Measurements from ENCODE around the gene MS4A4A.

MS4A4A gene

DNA sequence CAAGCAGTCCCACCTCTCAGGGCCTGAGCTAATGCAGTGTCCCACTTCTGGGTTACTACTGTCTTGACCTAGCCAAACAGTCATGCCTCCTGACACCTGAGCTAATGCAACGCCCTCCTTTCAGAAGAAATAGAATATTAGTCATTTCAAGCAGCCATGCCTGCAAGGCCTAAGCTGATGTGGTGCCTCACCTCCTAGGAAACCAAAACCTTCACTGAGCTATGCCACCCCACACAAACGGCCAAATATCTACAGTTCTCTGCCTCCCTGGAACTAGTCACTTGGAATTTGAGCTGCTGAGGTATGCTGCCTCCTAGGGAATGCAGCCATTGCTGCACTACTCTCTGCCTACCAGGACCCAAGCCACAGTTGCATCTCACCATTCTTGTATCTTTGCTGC, 38.3 kb downstream of the MS4A4A start:
- Mint-ChIP-seq H3K4me3 (no peak overlapping the region), H3K36me3 (ENCODE audit: low read depth) (no peaks in the 10 kb centered on the region), H3K4me1 (no peaks in the 10 kb centered on the region), H3K9me3 (peaks cover 33% of the 10 kb centered on the region), H3K27me3 (peaks cover 27% of the 10 kb centered on the region), H3K27ac (no peak overlapping the region)
- ATAC-seq = no peak
- DNase-seq = no peak

DNA sequence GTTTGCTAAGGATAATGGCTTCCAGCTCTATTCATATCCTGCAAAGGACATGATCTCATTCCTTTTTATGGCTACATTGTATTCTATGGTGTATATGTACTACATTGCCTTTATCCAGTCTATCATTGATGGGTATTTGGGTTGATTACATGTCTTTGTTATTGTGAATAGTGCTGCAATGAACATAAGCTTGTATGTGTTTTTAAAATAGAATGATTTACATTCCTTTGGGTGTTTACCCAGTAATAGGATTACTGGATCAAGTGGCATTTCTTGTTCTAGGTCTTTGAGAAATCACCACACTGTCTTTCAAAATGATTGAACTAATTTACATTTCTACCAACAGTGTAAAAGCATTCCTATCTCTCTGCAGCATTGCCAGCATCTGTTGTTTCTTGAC, 40.6 kb downstream of the MS4A4A start:
- H3K27ac Mint-ChIP-seq = no peak overlapping the region
- no peak for ATAC-seq
- no peak overlapping the region for H3K4me3 Mint-ChIP-seq
- no peaks in the 10 kb centered on the region for H3K36me3 Mint-ChIP-seq (ENCODE audit: low read depth)
- no peaks in the 10 kb centered on the region for H3K4me1 Mint-ChIP-seq
- peaks cover 22% of the 10 kb centered on the region for H3K27me3 Mint-ChIP-seq
- DNase-seq = no peak
- peaks cover 33% of the 10 kb centered on the region for H3K9me3 Mint-ChIP-seq

DNA sequence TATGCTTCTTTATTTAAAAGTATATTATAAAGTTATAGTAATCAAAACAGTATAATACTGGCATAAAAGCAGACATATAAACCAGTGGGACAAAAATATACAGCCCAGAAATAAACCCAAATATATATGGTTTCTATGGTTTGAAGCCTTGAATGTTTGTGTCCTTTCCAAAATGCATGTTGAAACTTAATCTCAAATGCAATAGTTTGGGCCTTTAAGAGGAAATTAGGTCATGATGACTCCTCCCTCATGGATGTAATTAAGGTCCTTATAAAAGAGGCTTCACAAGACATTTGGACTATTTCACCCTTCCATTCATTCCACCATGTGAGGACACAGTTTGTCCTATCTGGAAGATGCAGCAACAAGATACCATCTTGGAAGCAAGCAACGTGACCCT, 46.5 kb downstream of the MS4A4A start, which contains the start of gene MS4A6E:
MS4A6E (plus strand) TSS at position 301 of the 400 bp plus-strand sequence. CDS start 7,641 bp downstream, outside the sequence.
- DNase-seq = no peak
- H3K27me3 Mint-ChIP-seq = peaks cover 7% of the 10 kb centered on the region
- H3K9me3 Mint-ChIP-seq = peaks cover 8% of the 10 kb centered on the region
- H3K27ac Mint-ChIP-seq = no peak within 1 kb of the TSS
- H3K4me1 Mint-ChIP-seq = no peaks in the 10 kb centered on the region
- no peaks in the 10 kb centered on the region for H3K36me3 Mint-ChIP-seq (ENCODE audit: low read depth)
- ATAC-seq = no peak
- H3K4me3 Mint-ChIP-seq = no peak within 1 kb of the TSS

DNA sequence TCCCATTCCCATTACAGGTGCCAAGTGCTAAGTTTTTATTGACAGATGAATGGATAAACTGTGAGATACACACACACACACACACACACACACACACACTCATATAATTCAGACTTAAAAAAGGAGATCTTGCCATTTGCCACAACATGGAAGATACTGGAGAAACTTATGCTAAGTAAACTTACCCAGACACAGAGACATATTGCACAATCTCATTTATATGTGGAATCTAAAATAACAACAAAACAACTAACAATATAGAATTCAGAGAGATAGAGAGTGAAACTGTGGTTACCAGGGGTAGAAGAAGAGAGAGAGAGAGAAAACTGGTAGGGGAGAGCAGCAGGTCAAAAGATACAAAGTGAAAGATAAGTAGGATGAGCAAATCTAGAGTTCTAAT, 48.0 kb downstream of the MS4A4A start:
- ATAC-seq (no peak), DNase-seq (no peak)
- H3K4me1 Mint-ChIP-seq = no peaks in the 10 kb centered on the region
- H3K36me3 Mint-ChIP-seq (ENCODE audit: low read depth) = no peaks in the 10 kb centered on the region
- H3K4me3 Mint-ChIP-seq = no peak overlapping the region
- H3K27ac Mint-ChIP-seq = no peak overlapping the region
- H3K9me3 Mint-ChIP-seq = no peaks in the 10 kb centered on the region
- H3K27me3 Mint-ChIP-seq = peaks cover 13% of the 10 kb centered on the region

DNA sequence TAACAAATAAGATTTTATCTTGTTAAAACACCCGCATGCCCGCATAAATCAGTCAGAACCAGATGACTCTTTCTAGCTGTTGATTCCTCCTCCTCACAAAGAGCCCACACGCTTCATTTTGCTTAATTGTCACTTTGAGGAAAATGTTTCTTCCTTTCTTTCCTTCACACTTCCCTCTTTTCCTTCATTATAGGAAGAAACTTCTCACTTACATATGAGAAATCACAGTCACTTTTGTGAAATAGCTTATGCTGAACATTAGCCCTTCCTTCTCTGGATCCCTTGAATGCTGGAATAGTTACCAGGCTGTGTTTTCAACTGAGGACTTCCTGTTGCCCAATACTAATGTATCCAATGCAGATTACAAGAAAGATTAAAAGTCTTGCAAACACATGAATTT, 52.4 kb downstream of the MS4A4A start:
- H3K4me3 Mint-ChIP-seq = no peak overlapping the region
- no peak overlapping the region for H3K27ac Mint-ChIP-seq
- H3K4me1 Mint-ChIP-seq = no peaks in the 10 kb centered on the region
- H3K36me3 Mint-ChIP-seq (ENCODE audit: low read depth) = no peaks in the 10 kb centered on the region
- no peaks in the 10 kb centered on the region for H3K9me3 Mint-ChIP-seq
- ATAC-seq = no peak
- DNase-seq = no peak
- H3K27me3 Mint-ChIP-seq = peaks cover 20% of the 10 kb centered on the region

DNA sequence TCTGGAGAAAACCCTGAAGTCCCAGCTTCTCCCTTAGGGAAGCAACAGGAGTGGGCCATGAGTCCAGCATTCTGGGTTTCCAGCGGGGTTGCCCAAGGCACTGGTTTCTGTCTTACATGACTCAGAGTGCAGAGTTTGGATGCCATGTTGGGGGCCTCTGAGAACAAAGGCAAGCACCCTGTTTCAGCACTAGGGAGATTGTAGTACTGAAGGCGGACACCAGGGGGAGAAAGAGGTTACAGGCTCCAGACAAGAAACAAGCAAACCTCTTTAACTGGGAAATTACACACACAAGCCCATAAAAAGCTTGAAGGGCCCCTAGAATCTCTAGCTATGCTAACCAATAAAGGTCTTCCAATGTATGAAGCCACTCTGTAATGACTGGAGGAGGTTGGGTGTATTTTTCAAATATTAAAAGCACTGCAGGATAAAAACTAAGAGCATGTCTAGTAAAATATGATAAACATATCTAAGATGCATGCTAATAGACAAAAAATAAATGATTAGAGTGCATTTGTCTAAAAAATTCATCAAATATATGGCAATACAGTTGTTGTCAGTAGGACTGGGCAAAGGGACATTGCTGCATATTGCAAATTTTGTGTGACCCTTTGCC, 53.6 kb downstream of the MS4A4A start:
- H3K27me3 Mint-ChIP-seq = peaks cover 20% of the 10 kb centered on the region
- H3K4me1 Mint-ChIP-seq = no peaks in the 10 kb centered on the region
- ATAC-seq (peak; percentile 72), DNase-seq (peak; percentile 76)
- no peaks in the 10 kb centered on the region for H3K36me3 Mint-ChIP-seq (ENCODE audit: low read depth)
- H3K27ac Mint-ChIP-seq = no peak overlapping the region
- H3K9me3 Mint-ChIP-seq = no peaks in the 10 kb centered on the region
- no peak overlapping the region for H3K4me3 Mint-ChIP-seq

DNA sequence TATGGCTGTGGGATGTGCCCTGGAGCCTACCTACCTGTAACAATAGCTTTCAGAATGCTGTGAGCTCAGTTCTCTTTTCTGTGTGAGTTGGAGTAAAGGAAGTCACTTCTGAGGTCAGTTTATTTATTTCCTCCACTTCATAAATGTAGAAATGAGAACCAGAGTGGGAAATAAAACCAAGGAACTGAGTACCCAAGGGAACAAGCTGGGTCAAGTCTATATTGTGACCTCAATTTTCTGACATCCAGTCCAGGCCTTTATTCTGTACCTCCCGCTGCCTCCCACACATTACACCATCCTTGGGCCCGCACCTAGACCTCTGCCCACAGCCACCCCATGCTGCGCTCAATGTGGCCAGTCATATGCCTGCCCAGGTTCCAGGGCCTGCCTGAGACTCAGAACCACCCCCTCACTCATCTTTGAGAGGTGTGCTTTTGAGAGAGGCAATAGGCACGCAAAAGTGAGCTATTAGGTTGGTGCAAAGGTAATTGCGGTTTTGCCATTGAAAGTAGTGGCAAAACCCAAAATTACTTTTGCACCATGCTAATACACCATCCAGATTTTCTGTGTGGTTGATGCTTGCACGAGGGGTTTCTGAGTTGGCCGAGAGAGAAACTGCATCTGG, 56.4 kb downstream of the MS4A4A start:
- DNase-seq (no peak), ATAC-seq (no peak)
- Mint-ChIP-seq H3K36me3 (ENCODE audit: low read depth) (no peaks in the 10 kb centered on the region), H3K4me3 (no peak overlapping the region), H3K27me3 (peaks cover 18% of the 10 kb centered on the region), H3K4me1 (no peaks in the 10 kb centered on the region), H3K27ac (no peak overlapping the region), H3K9me3 (no peaks in the 10 kb centered on the region)

DNA sequence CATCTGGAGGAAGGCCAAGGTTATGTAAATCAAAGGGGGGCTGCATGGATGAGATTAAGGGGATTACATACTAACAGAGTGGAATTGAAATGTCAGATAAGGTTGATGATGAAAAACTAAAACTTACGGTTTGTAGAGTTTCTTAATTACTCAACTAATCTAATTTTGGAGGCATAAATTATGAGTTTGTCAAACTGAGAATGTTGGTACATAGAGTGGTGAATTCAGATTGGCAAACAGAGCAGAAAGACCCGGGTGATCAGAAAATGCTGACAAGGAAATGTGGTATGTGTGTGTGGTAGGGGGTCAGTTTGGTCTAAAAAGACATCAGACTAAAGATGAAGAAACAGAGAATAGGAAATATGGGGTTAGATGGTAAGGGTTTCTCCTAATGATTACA, 57.6 kb downstream of the MS4A4A start:
- H3K9me3 Mint-ChIP-seq = no peaks in the 10 kb centered on the region
- ATAC-seq (no peak), DNase-seq (no peak)
- H3K27ac Mint-ChIP-seq = no peak overlapping the region
- H3K4me1 Mint-ChIP-seq = no peaks in the 10 kb centered on the region
- no peak overlapping the region for H3K4me3 Mint-ChIP-seq
- H3K27me3 Mint-ChIP-seq = peaks cover 14% of the 10 kb centered on the region
- H3K36me3 Mint-ChIP-seq (ENCODE audit: low read depth) = no peaks in the 10 kb centered on the region

DNA sequence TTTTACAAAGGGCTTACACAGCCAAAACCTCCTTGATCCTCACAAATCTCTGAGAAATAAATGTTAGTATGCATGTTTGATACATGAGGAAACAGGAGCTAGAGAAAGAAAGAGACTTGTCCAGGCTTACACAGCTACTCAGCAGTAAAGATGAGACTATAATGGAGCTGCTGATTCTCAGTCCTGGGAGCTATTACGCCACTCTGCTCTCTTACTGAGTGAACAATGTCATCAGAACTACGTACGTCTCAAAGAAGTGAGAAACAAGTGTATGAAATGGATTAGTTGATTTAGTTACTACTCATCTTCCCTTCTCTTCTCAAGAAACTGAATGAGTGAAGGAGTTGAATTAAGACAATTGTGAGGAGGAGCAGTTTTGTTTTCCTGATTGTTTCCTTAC, 58.9 kb downstream of the MS4A4A start:
- peaks cover 12% of the 10 kb centered on the region for H3K27me3 Mint-ChIP-seq
- no peak for ATAC-seq

DNA sequence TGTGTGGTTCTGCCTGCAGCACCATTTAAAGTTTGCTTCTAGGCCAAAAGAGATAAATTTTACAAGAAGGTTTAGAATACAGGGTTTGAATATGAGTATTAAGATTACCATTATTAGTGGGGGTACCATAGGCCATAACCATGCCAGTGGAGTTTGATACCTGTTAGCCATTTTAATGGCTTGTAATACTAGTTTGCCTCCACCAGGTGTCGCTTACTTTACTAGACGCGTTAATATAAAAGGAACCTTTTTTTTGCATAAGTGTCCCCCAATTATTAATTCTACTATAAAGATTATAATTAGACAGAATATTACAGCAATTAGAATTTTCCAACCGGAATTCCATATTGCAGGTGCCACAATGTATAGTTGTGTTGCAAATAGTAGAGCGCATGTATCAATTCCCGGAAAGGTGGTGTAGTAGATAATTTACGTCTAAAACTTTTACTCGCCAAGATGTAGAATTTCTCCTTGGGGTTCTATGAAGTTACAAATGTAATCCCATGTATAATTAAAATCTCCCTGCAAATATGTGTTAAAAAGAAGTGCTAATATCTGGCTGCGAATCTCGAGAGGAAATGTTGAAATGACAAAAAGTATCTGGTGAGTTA, 62.7 kb downstream of the MS4A4A start:
- ATAC-seq (no peak), DNase-seq (no peak)
- Mint-ChIP-seq H3K9me3 (no peaks in the 10 kb centered on the region), H3K27me3 (peaks cover 10% of the 10 kb centered on the region), H3K4me3 (no peak overlapping the region), H3K27ac (no peak overlapping the region), H3K4me1 (no peaks in the 10 kb centered on the region), H3K36me3 (ENCODE audit: low read depth) (no peaks in the 10 kb centered on the region)

More for the DNA sequence above, 58.9 kb downstream of the MS4A4A start:
- Mint-ChIP-seq H3K4me1 (no peaks in the 10 kb centered on the region), H3K9me3 (no peaks in the 10 kb centered on the region), H3K36me3 (ENCODE audit: low read depth) (no peaks in the 10 kb centered on the region), H3K4me3 (no peak overlapping the region), H3K27ac (no peak overlapping the region)
- no peak for DNase-seq

DNA sequence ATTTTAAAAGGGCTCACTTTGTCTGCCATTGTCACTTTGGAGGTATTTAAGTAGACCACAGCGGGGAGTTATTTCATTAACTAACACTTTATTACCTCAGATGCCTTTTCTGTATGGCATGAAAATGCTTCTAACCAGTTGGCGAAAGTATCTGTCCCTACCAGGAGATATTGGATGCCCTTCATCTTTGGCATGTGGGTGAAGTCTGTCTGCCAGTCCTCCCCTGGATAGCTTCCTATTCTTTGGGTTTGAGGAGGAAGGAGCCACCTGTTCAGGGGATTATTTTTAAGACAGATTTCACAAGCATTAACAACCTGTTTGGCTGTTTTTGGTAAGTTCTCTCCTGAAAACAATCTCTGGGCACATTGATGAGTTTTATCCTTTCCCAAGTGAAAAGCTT, 63.7 kb downstream of the MS4A4A start:
- H3K4me3 Mint-ChIP-seq = no peak overlapping the region

DNA sequence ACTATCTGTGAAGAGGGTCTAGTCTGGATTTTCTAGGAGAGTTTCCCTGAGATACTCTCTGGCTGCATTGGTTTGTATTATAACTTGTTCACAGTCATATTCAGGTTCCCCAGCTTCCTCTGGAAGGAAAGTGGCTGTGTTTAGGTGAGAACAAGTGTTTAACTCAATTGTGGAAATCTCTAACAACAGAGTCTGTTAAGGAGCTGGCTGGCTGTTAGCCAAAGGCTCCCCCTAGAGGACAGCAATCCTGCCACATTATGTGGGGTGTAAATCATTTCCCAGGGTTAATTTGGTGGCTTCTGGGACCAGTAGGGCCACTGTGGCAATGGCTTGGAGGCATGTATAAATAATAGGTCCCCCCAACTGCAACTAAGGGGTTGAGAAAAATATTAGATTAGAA, 65.0 kb downstream of the MS4A4A start:
- H3K9me3 Mint-ChIP-seq = no peaks in the 10 kb centered on the region
- H3K4me3 Mint-ChIP-seq = no peak overlapping the region
- ATAC-seq (peak; percentile 36), DNase-seq (peak; percentile 16)
- no peak overlapping the region for H3K27ac Mint-ChIP-seq
- H3K36me3 Mint-ChIP-seq (ENCODE audit: low read depth) = no peaks in the 10 kb centered on the region
- H3K4me1 Mint-ChIP-seq = no peaks in the 10 kb centered on the region
- peaks cover 10% of the 10 kb centered on the region for H3K27me3 Mint-ChIP-seq

More for the DNA sequence above, 63.7 kb downstream of the MS4A4A start:
- no peak for DNase-seq
- Mint-ChIP-seq H3K36me3 (ENCODE audit: low read depth) (no peaks in the 10 kb centered on the region), H3K27ac (no peak overlapping the region), H3K9me3 (no peaks in the 10 kb centered on the region), H3K27me3 (peaks cover 10% of the 10 kb centered on the region), H3K4me1 (no peaks in the 10 kb centered on the region)
- no peak for ATAC-seq

DNA sequence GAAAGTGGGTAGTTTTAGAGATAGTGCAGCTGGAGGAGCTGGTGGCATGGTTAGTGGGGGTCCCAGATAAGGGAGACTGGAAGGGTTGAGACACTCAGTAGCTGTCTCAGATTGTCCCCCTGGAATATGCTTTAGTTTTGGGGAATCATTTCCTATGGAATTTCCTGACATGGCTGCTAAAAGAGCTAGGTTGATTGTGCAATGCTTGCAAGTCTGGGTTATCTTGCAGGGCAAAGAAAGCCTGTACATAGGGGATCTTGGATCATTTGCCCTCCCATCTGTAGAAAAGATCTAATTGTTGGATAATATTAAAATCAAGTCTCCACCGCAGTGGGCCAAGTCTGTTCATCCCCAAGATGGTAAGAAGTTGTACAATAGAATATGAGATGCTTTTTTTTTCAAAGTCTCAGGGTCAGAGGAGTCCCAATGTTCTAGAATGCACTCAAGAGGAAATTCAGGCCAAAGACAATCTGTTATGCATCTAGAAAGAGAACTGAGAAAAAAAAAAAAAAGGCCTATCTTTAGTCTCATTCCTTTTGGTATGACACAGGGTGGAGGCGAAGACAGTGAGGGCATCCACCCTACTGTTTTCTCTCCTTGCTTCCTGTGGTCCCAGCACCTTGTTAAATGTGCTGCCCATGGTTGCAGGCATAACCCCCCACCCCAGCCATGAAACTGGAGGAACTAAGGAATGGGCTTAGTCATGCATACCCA, 66.8 kb downstream of the MS4A4A start:
- Mint-ChIP-seq H3K4me1 (no peaks in the 10 kb centered on the region), H3K4me3 (no peak overlapping the region), H3K9me3 (no peaks in the 10 kb centered on the region), H3K27me3 (peaks cover 8% of the 10 kb centered on the region), H3K36me3 (ENCODE audit: low read depth) (no peaks in the 10 kb centered on the region), H3K27ac (no peak overlapping the region)
- DNase-seq (no peak), ATAC-seq (no peak)

DNA sequence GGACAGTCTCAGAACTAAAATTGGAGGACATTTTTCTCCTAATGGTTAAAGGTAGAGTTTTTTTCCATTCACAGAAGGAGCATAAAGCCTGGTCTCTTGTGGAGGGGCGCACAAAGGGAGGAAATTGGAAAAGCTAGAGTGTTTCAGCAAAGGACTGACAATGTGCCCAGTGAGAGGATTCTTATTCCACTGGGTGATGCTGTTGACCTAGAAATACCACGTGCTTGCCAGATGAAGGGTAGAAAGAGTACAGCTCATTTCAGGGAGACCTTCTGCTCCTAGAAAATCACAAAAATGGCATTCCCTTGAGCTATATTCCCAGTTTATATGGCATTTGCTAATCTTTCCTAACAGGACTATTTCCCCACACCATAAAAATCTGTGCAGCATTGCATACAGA, 67.7 kb downstream of the MS4A4A start:
- Mint-ChIP-seq H3K36me3 (ENCODE audit: low read depth) (no peaks in the 10 kb centered on the region), H3K27ac (no peak overlapping the region), H3K27me3 (peaks cover 8% of the 10 kb centered on the region), H3K4me3 (no peak overlapping the region), H3K4me1 (no peaks in the 10 kb centered on the region), H3K9me3 (no peaks in the 10 kb centered on the region)
- ATAC-seq (no peak), DNase-seq (no peak)

DNA sequence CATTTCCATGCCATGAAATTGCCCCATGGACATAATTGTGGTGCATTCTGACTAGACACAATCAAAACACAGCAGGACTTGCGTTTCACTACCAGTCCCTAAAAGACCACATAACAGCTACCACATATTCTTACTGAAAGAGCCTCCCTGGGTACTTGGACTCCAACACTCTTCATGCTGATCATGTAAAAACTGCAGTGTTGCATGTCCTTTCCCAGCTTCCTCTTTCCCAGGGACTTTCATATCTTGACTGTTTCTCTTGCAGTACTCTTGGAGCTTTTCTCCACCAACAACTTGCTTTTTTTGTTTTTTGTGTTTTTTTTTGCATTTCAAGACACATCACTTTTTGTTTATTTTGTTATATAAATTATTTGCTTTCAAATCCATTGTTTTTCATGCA, 69.5 kb downstream of the MS4A4A start:
- H3K36me3 Mint-ChIP-seq (ENCODE audit: low read depth) = no peaks in the 10 kb centered on the region
- H3K27me3 Mint-ChIP-seq = peaks cover 2% of the 10 kb centered on the region
- ATAC-seq (no peak), DNase-seq (no peak)
- peaks cover 4% of the 10 kb centered on the region for H3K9me3 Mint-ChIP-seq
- H3K4me3 Mint-ChIP-seq = no peak overlapping the region
- H3K4me1 Mint-ChIP-seq = no peaks in the 10 kb centered on the region
- H3K27ac Mint-ChIP-seq = no peak overlapping the region

Data from activated naive CD8-positive, alpha-beta T cell treated with anti-CD3 and anti-CD28 coated beads, Interleukin-2, amount 50 U/mL, for 24 hours (primary cell).